Activated CD4-positive, alpha-beta T cell treated with anti-CD3 and anti-CD28 coated beads for 36 hours (primary cell): Measurements from ENCODE around the gene HMGCLL1. TPM values are rescaled to one million over a fixed set of nuclear protein-coding genes. Genes with fewer than 3 reads are reported as not detected.

Experiments
- ATAC-seq: fragments of 200-7000 bp; cut with Tn5 transposase; one replicate; pipeline ENCODE4 v1.10.0; 2021; ENCODE audit warnings: mild to moderate bottlenecking, moderate library complexity
- CTCF ChIA-PET: fragments of 350-600 bp; sonication (Branson Sonifier 250); formaldehyde crosslinking; loops from one replicate; lab custom pipeline; 2021; ENCODE audit warnings: antibody characterized with exemption; lab: Charles Lee
- POLR2A ChIA-PET: fragments of 350-600 bp; sonication (Branson Sonifier 250); formaldehyde crosslinking; loops from one replicate; lab custom pipeline; 2021; ENCODE audit warnings: antibody characterized with exemption, inconsistent platforms; lab: Charles Lee
- DNase-seq: peaks from one replicate; pipeline ENCODE4 v3.0.0-alpha.2; 2020
- H3K27ac Mint-ChIP-seq: one replicate; pipeline ENCODE4 v1.8.0; 2021; ENCODE audit warnings: mixed read lengths
- H3K27me3 Mint-ChIP-seq: one replicate; pipeline ENCODE4 v1.8.0; 2021; ENCODE audit warnings: mixed read lengths
- H3K36me3 Mint-ChIP-seq: one replicate; pipeline ENCODE4 v1.8.0; 2021; ENCODE audit warnings: low read depth, mixed read lengths
- H3K4me1 Mint-ChIP-seq: one replicate; pipeline ENCODE4 v1.8.0; 2021; ENCODE audit warnings: mixed read lengths
- H3K4me3 Mint-ChIP-seq: one replicate; pipeline ENCODE4 v1.8.0; 2021; ENCODE audit warnings: mild to moderate bottlenecking, moderate library complexity, mixed read lengths
- H3K9me3 Mint-ChIP-seq: one replicate; pipeline ENCODE4 v1.8.0; 2021; ENCODE audit warnings: low read depth, mixed read lengths
- intact Hi-C, 2 experiments: fragments of 100-400 bp; cut with DNase I in 1 of 2; cut with micrococcal nuclease in 1 of 2; formaldehyde crosslinking; loops; one replicate each; pipeline versions ENCODE4 v1.14.2 to v1.15.1; 2022 to 2024; cut with DNase I, micrococcal nuclease
- total RNA-seq, 2 experiments: library from RNA; stranded (reverse); gene quantifications; one replicate each; pipeline ENCODE4 v1.2.3, GENCODE V29; 2021

HMGCLL1 gene
- total RNA-seq, 2 experiments from 2014 or later: not detected

- Mint-ChIP-seq H3K27ac (no peak overlapping the region), H3K27me3 (no peaks in the 10 kb centered on the region), H3K36me3 (no peaks in the 10 kb centered on the region), H3K4me3 (no peak overlapping the region), H3K4me1 (no peaks in the 10 kb centered on the region), H3K9me3 (no peaks in the 10 kb centered on the region)
- POLR2A ChIA-PET: no interaction called here
- ATAC-seq (no peak), DNase-seq (no peak)
- CTCF ChIA-PET: no interaction called here
- intact Hi-C loops: no loop called here
Measured at GRCh38 chr6:55530931-55531330, 48.1 kb downstream of the HMGCLL1 start.

- ATAC-seq (no peak), DNase-seq (no peak)
- Mint-ChIP-seq H3K27ac (no peak overlapping the region), H3K9me3 (no peaks in the 10 kb centered on the region), H3K4me3 (no peak overlapping the region), H3K27me3 (no peaks in the 10 kb centered on the region), H3K4me1 (no peaks in the 10 kb centered on the region), H3K36me3 (no peaks in the 10 kb centered on the region)
- CTCF ChIA-PET: interaction anchor here (0.6 kb wide), 1 partner anchor 297 kb away, joined by 3 read pairs; no protein-coding TSS in a partner anchor
- POLR2A ChIA-PET: no interaction called here
- intact Hi-C loops: no loop called here
Measured at GRCh38 chr6:55528624-55529023, 50.4 kb downstream of the HMGCLL1 start.

GRCh38 chr6:55524441-55524840, 54.6 kb downstream of the HMGCLL1 start:
- no peaks in the 10 kb centered on the region for H3K4me1 Mint-ChIP-seq
- no peak overlapping the region for H3K4me3 Mint-ChIP-seq
- CTCF ChIA-PET: no interaction called here
- intact Hi-C loops: no loop called here
- no peak for DNase-seq
- no peak overlapping the region for H3K27ac Mint-ChIP-seq
- no peak for ATAC-seq
- POLR2A ChIA-PET: no interaction called here
- no peaks in the 10 kb centered on the region for H3K9me3 Mint-ChIP-seq
- no peaks in the 10 kb centered on the region for H3K36me3 Mint-ChIP-seq
- H3K27me3 Mint-ChIP-seq: no peaks in the 10 kb centered on the region

GRCh38 chr6:55518529-55519060, 60.4 kb downstream of the HMGCLL1 start:
- ATAC-seq (no peak), DNase-seq (no peak)
- Mint-ChIP-seq H3K4me1 (no peaks in the 10 kb centered on the region), H3K27me3 (no peaks in the 10 kb centered on the region), H3K4me3 (no peak overlapping the region), H3K27ac (no peak overlapping the region), H3K9me3 (peaks cover 2% of the 10 kb centered on the region), H3K36me3 (no peaks in the 10 kb centered on the region)
- ChIA-PET POLR2A (no interaction called here), CTCF (no interaction called here)
- intact Hi-C loops: no loop called here

- CTCF ChIA-PET: no interaction called here
- H3K4me3 Mint-ChIP-seq: no peak overlapping the region
- no peak for ATAC-seq
- H3K36me3 Mint-ChIP-seq: no peaks in the 10 kb centered on the region
- no peak for DNase-seq
- H3K27me3 Mint-ChIP-seq: no peaks in the 10 kb centered on the region
- intact Hi-C loops: no loop called here
- peaks cover 2% of the 10 kb centered on the region for H3K9me3 Mint-ChIP-seq
- H3K27ac Mint-ChIP-seq: no peak overlapping the region
- H3K4me1 Mint-ChIP-seq: no peaks in the 10 kb centered on the region
- POLR2A ChIA-PET: no interaction called here
Measured at GRCh38 chr6:55516736-55517135, 62.3 kb downstream of the HMGCLL1 start.

- no peak for DNase-seq
- no peak overlapping the region for H3K4me3 Mint-ChIP-seq
- ChIA-PET POLR2A (no interaction called here), CTCF (no interaction called here)
- no peaks in the 10 kb centered on the region for H3K36me3 Mint-ChIP-seq
- H3K27me3 Mint-ChIP-seq: no peaks in the 10 kb centered on the region
- ATAC-seq: no peak
- no peaks in the 10 kb centered on the region for H3K4me1 Mint-ChIP-seq
- H3K9me3 Mint-ChIP-seq: peaks cover 2% of the 10 kb centered on the region
- H3K27ac Mint-ChIP-seq: no peak overlapping the region
- intact Hi-C loops: no loop called here
Measured at GRCh38 chr6:55512904-55513303, 66.1 kb downstream of the HMGCLL1 start.

- ChIA-PET POLR2A (no interaction called here), CTCF (no interaction called here)
- Mint-ChIP-seq H3K4me3 (no peak overlapping the region), H3K9me3 (peaks cover 2% of the 10 kb centered on the region), H3K27ac (no peak overlapping the region), H3K4me1 (no peaks in the 10 kb centered on the region), H3K36me3 (no peaks in the 10 kb centered on the region), H3K27me3 (no peaks in the 10 kb centered on the region)
- ATAC-seq: no peak
- DNase-seq: no peak
- intact Hi-C loops: no loop called here
Measured at GRCh38 chr6:55511122-55511800, 67.7 kb downstream of the HMGCLL1 start.

- ChIA-PET CTCF (no interaction called here), POLR2A (no interaction called here)
- intact Hi-C loops: no loop called here
- H3K9me3 Mint-ChIP-seq: peaks cover 4% of the 10 kb centered on the region
- H3K27me3 Mint-ChIP-seq: no peaks in the 10 kb centered on the region
- H3K27ac Mint-ChIP-seq: no peak overlapping the region
- no peak overlapping the region for H3K4me3 Mint-ChIP-seq
- DNase-seq: no peak
- ATAC-seq: no peak
- H3K4me1 Mint-ChIP-seq: no peaks in the 10 kb centered on the region
- H3K36me3 Mint-ChIP-seq: no peaks in the 10 kb centered on the region
Measured at GRCh38 chr6:55499591-55499990, 79.4 kb downstream of the HMGCLL1 start.

GRCh38 chr6:55497694-55498093, 81.3 kb downstream of the HMGCLL1 start:
- H3K27ac Mint-ChIP-seq: no peak overlapping the region
- no peaks in the 10 kb centered on the region for H3K36me3 Mint-ChIP-seq
- intact Hi-C loops: no loop called here
- H3K4me3 Mint-ChIP-seq: no peak overlapping the region
- ChIA-PET POLR2A (no interaction called here), CTCF (no interaction called here)
- no peaks in the 10 kb centered on the region for H3K27me3 Mint-ChIP-seq
- ATAC-seq (no peak), DNase-seq (no peak)
- H3K4me1 Mint-ChIP-seq: no peaks in the 10 kb centered on the region
- peaks cover 4% of the 10 kb centered on the region for H3K9me3 Mint-ChIP-seq

- no peaks in the 10 kb centered on the region for H3K36me3 Mint-ChIP-seq
- ChIA-PET CTCF (no interaction called here), POLR2A (no interaction called here)
- no peak overlapping the region for H3K27ac Mint-ChIP-seq
- peaks cover 5% of the 10 kb centered on the region for H3K9me3 Mint-ChIP-seq
- intact Hi-C loops: no loop called here
- H3K4me3 Mint-ChIP-seq: no peak overlapping the region
- no peak for DNase-seq
- ATAC-seq: no peak
- no peaks in the 10 kb centered on the region for H3K4me1 Mint-ChIP-seq
- no peaks in the 10 kb centered on the region for H3K27me3 Mint-ChIP-seq
Measured at GRCh38 chr6:55496201-55496600, 82.8 kb downstream of the HMGCLL1 start.

- Mint-ChIP-seq H3K9me3 (peaks cover 5% of the 10 kb centered on the region), H3K27me3 (no peaks in the 10 kb centered on the region), H3K4me3 (no peak overlapping the region), H3K27ac (no peak overlapping the region), H3K36me3 (no peaks in the 10 kb centered on the region), H3K4me1 (no peaks in the 10 kb centered on the region)
- CTCF ChIA-PET: no interaction called here
- POLR2A ChIA-PET: no interaction called here
- no peak for DNase-seq
- intact Hi-C loops: no loop called here
- ATAC-seq: no peak
Measured at GRCh38 chr6:55495277-55495676, 83.7 kb downstream of the HMGCLL1 start.

GRCh38 chr6:55494411-55494810, 84.6 kb downstream of the HMGCLL1 start:
- no peaks in the 10 kb centered on the region for H3K36me3 Mint-ChIP-seq
- ATAC-seq: no peak
- ChIA-PET POLR2A (no interaction called here), CTCF (no interaction called here)
- H3K4me3 Mint-ChIP-seq: no peak overlapping the region
- no peak for DNase-seq
- intact Hi-C loops: no loop called here
- no peak overlapping the region for H3K27ac Mint-ChIP-seq
- peaks cover 3% of the 10 kb centered on the region for H3K9me3 Mint-ChIP-seq
- no peaks in the 10 kb centered on the region for H3K27me3 Mint-ChIP-seq
- H3K4me1 Mint-ChIP-seq: no peaks in the 10 kb centered on the region
